Liver (tissue), 3 donors: Measurements from ENCODE around the gene ASPA.

ENCODE experiments used
- CTCF ChIP-seq: fragments of 150-350 bp; IDR thresholded peaks from 2 replicates; pipeline ENCODE4 v1.5.1; 2017; ENCODE audit warnings: improper control_type of control experiment, low read depth, low read length; ENCODE audit not compliant: missing input control
- EGR1 ChIP-seq, 2 donors: IDR thresholded peaks; 2 replicates each; pipeline ENCODE4 v1.6.1; 2016 to 2018; ENCODE audit warnings: antibody characterized with exemption in 2 of 2, low read depth in 2 of 2
- FOXA1 ChIP-seq: IDR thresholded peaks from 2 replicates; pipeline ENCODE4 v1.6.1; 2016; ENCODE audit warnings: antibody characterized with exemption
- GABPA ChIP-seq, 2 donors: IDR thresholded peaks in 1 of 2; conservative IDR thresholded peaks in 1 of 2; 2 replicates each; pipeline ENCODE4 v1.6.1; 2016; ENCODE audit warnings: antibody characterized with exemption in 2 of 2, mild to moderate bottlenecking in 1 of 2, moderate library complexity in 1 of 2
- JUND ChIP-seq, 2 donors: IDR thresholded peaks; 2 replicates each; pipeline ENCODE4 v1.6.1; 2016; ENCODE audit warnings: antibody characterized with exemption in 2 of 2
- RAD21 ChIP-seq, 2 donors: IDR thresholded peaks; 2 replicates each; pipeline ENCODE4 v1.6.1; 2016; ENCODE audit warnings: antibody characterized with exemption in 2 of 2, mild to moderate bottlenecking in 2 of 2
- REST ChIP-seq: IDR thresholded peaks from 2 replicates; pipeline ENCODE4 v1.6.1; 2016; ENCODE audit warnings: antibody characterized with exemption, mild to moderate bottlenecking
- RXRA ChIP-seq, 2 donors: IDR thresholded peaks; 2 replicates each; pipeline ENCODE4 v1.6.1; 2017 to 2018; ENCODE audit warnings: antibody characterized with exemption in 2 of 2, mild to moderate bottlenecking in 1 of 2
- SP1 ChIP-seq: IDR thresholded peaks from 2 replicates; pipeline ENCODE4 v1.6.1; 2018; ENCODE audit warnings: antibody characterized with exemption, mild to moderate bottlenecking
- TAF1 ChIP-seq: conservative IDR thresholded peaks from 2 replicates; pipeline ENCODE4 v1.6.1; 2016; ENCODE audit warnings: antibody characterized with exemption, mild to moderate bottlenecking
- YY1 ChIP-seq: IDR thresholded peaks from 2 replicates; pipeline ENCODE4 v1.6.1; 2016; ENCODE audit warnings: antibody characterized with exemption, mild to moderate bottlenecking
- ZBTB33 ChIP-seq: IDR thresholded peaks from 2 replicates; pipeline ENCODE4 v1.6.1; 2016; ENCODE audit warnings: antibody characterized with exemption
- TF ChIP-seq, protein P1 (sequence below): IDR thresholded peaks from 2 replicates; pipeline ENCODE4 v1.6.1; 2016; ENCODE audit warnings: antibody characterized with exemption
- donor health status: healthy.
- donor health status: healthy.

GRCh38 chr17:3479988-3480387 is 4.2 kb downstream of the ASPA start:
- TF ChIP-seq CTCF = no peak
- no peak for TF ChIP-seq SP1
- no peak for TF ChIP-seq TAF1
- TF ChIP-seq GABPA (IDR thresholded peaks at IDR 0.05 in 1 of 2, conservative IDR thresholded peaks at IDR 0.05 in 1 of 2) = no peak
- no peak for TF ChIP-seq EGR1 (IDR thresholded peaks at IDR 0.05; ENCODE audit: low read depth in 2 of 2)
- no peak for TF ChIP-seq JUND (IDR thresholded peaks at IDR 0.05)
- no peak for TF ChIP-seq RXRA (IDR thresholded peaks at IDR 0.05)
- TF ChIP-seq, protein P1, sequence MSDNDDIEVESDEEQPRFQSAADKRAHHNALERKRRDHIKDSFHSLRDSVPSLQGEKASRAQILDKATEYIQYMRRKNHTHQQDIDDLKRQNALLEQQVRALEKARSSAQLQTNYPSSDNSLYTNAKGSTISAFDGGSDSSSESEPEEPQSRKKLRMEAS = no peak
- TF ChIP-seq ZBTB33 = no peak
- TF ChIP-seq YY1 = no peak
- TF ChIP-seq RAD21 (IDR thresholded peaks at IDR 0.05) = no peak
- no peak for TF ChIP-seq FOXA1
- no peak for TF ChIP-seq REST
